Loucy (cell line): ENCODE measurements around the gene CHP2.

Source experiments
- H2AFZ ChIP-seq: fragments of 200-600 bp; sonication (generic); 2 replicates; pipeline ENCODE4 v1.6.0; 2016; ENCODE audit warnings: antibody characterized with exemption, mild to moderate bottlenecking, low read length, moderate library complexity
- H3F3A ChIP-seq: fragments of 200-600 bp; 2 replicates; pipeline ENCODE4 v1.6.0; 2016; ENCODE audit warnings: antibody characterized with exemption, low read depth, mild to moderate bottlenecking
- H3K27me3 ChIP-seq: fragments of 200-600 bp; sonication (generic); 2 replicates; pipeline ENCODE4 v1.6.1; 2014; ENCODE audit warnings: low read length, mild to moderate bottlenecking; ENCODE audit not compliant: insufficient read depth, poor library complexity, severe bottlenecking
- H3K36me3 ChIP-seq: fragments of 200-600 bp; sonication (generic); 2 replicates; pipeline ENCODE4 v1.6.1; 2016; ENCODE audit warnings: low read length; ENCODE audit not compliant: insufficient read depth
- H3K4me1 ChIP-seq: fragments of 200-600 bp; sonication (generic); 2 replicates; pipeline ENCODE4 v1.5.1; 2014; ENCODE audit warnings: low read length, mild to moderate bottlenecking; ENCODE audit not compliant: insufficient read depth, poor library complexity, severe bottlenecking
- H3K4me2 ChIP-seq: fragments of 200-600 bp; sonication (generic); 2 replicates; pipeline ENCODE4 v1.6.0; 2014; ENCODE audit warnings: antibody characterized with exemption, low read length, low read depth, mild to moderate bottlenecking; ENCODE audit not compliant: poor library complexity, severe bottlenecking
- H3K4me3 ChIP-seq: fragments of 200-600 bp; sonication (generic); 2 replicates; pipeline ENCODE4 v1.5.1; 2014; ENCODE audit warnings: low read length, mild to moderate bottlenecking, mixed read lengths; ENCODE audit not compliant: poor library complexity, severe bottlenecking
- H3K79me2 ChIP-seq: fragments of 200-600 bp; sonication (generic); 2 replicates; pipeline ENCODE4 v1.6.1; 2014; ENCODE audit warnings: low read length; ENCODE audit not compliant: insufficient read depth
- H3K9ac ChIP-seq: fragments of 200-600 bp; sonication (generic); 2 replicates; pipeline ENCODE4 v1.6.0; 2014; ENCODE audit warnings: mild to moderate bottlenecking, low read depth, low read length, moderate library complexity; ENCODE audit not compliant: poor library complexity, severe bottlenecking
- H3K9me2 ChIP-seq: fragments of 200-600 bp; sonication (generic); replicated peaks from 2 replicates; pipeline ENCODE4 v1.6.1; 2016; ENCODE audit warnings: low read depth, low read length, mixed read lengths
- H3K9me3 ChIP-seq: fragments of 200-600 bp; sonication (generic); 2 replicates; pipeline ENCODE4 v1.6.1; 2014; ENCODE audit warnings: mild to moderate bottlenecking, antibody characterized with exemption, low read length, low read depth; ENCODE audit not compliant: insufficient read depth
- H4K20me1 ChIP-seq: fragments of 200-600 bp; sonication (generic); 2 replicates; pipeline ENCODE4 v1.6.0; 2014; ENCODE audit warnings: antibody characterized with exemption, low read length, mild to moderate bottlenecking; ENCODE audit not compliant: insufficient read depth, poor library complexity, severe bottlenecking
- CTCF ChIP-seq: fragments of 200-600 bp; sonication (generic); conservative IDR thresholded peaks from 2 replicates; pipeline ENCODE4 v1.5.1; 2014; ENCODE audit warnings: mild to moderate bottlenecking, antibody characterized with exemption, low read length
- EZH2phosphoT487 ChIP-seq: fragments of 200-600 bp; IDR thresholded peaks from 2 replicates; pipeline ENCODE4 v1.6.1; 2018; ENCODE audit warnings: antibody characterized with exemption, mild to moderate bottlenecking, moderate library complexity, borderline replicate concordance

The CHP2 gene

GRCh38 chr16:23802776-23803175, 48.0 kb downstream of the CHP2 start:
- Histone ChIP-seq H4K20me1 (no peaks in the 10 kb centered on the region), H3K36me3 (no peaks in the 10 kb centered on the region), H3K9me3 (no peaks in the 10 kb centered on the region), H3F3A (no peaks in the 10 kb centered on the region), H3K4me1 (peaks cover 14% of the 10 kb centered on the region), H3K27me3 (no peaks in the 10 kb centered on the region), H2AFZ (no peak overlapping the region), H3K9ac (no peak overlapping the region), H3K4me3 (no peak overlapping the region), H3K79me2 (no peaks in the 10 kb centered on the region), H3K9me2 (no peaks in the 10 kb centered on the region), H3K4me2 (no peak overlapping the region)
- TF ChIP-seq CTCF = no peak
- TF ChIP-seq EZH2phosphoT487 = no peak

- Histone ChIP-seq H3K4me3 (peak overlapping the region; percentile 39), H2AFZ (peak overlapping the region; percentile 94), H3K36me3 (no peaks in the 10 kb centered on the region), H3K4me1 (peaks cover 14% of the 10 kb centered on the region), H4K20me1 (no peaks in the 10 kb centered on the region), H3K9ac (peak overlapping the region; percentile 48), H3K27me3 (no peaks in the 10 kb centered on the region), H3F3A (no peaks in the 10 kb centered on the region), H3K9me2 (no peaks in the 10 kb centered on the region), H3K79me2 (no peaks in the 10 kb centered on the region), H3K4me2 (peak overlapping the region; percentile 52), H3K9me3 (no peaks in the 10 kb centered on the region)
- TF ChIP-seq EZH2phosphoT487 (no peak), CTCF (peak; percentile 89)
These were observed 48.8 kb downstream of the CHP2 start for GRCh38 chr16:23803591-23804123.

GRCh38 chr16:23807028-23807427, 52.2 kb downstream of the CHP2 start:
- no peaks in the 10 kb centered on the region for H4K20me1 ChIP-seq
- no peaks in the 10 kb centered on the region for H3K9me2 ChIP-seq
- no peak for TF ChIP-seq CTCF
- TF ChIP-seq EZH2phosphoT487 = no peak
- no peak overlapping the region for H2AFZ ChIP-seq
- H3K4me3 ChIP-seq = no peak overlapping the region
- H3K4me2 ChIP-seq = no peak overlapping the region
- peaks cover 14% of the 10 kb centered on the region for H3K4me1 ChIP-seq
- no peaks in the 10 kb centered on the region for H3K27me3 ChIP-seq
- no peaks in the 10 kb centered on the region for H3K79me2 ChIP-seq
- H3K9ac ChIP-seq = no peak overlapping the region
- H3F3A ChIP-seq = no peaks in the 10 kb centered on the region
- no peaks in the 10 kb centered on the region for H3K9me3 ChIP-seq
- H3K36me3 ChIP-seq = no peaks in the 10 kb centered on the region
